ENCODE data around the gene TMED7. TPM values are rescaled to one million over a fixed set of nuclear protein-coding genes. Genes with fewer than 3 reads are reported as not detected.

The TMED7 gene
- total RNA-seq, 1 donor: 151 TPM

DNA sequence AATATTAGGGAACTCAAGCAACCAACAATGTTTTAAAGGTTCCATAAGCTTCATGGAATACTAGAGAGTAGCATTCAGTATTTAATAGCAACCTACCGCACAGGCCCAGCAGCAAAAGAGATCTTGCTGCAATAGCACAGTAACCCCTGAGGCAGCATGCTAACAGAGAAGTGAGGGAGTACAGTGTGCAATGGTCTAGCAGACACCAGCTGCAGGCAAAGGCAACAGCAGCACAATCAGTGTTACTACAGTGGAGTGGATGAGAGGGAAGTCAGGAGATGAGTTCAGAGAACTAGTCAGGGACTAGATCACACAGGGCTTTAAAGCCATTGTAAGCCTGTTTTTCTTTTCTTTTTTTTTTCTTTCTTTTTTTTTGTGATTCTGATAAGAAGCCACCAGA lies 26.3 kb downstream of the TMED7 start:
- no peak overlapping the region for H3K4me3 ChIP-seq (ENCODE audit: insufficient read depth, low read length)
- no peak for DNase-seq (ENCODE audit: insufficient read length, low spot score, missing footprints)
- no peak for TF ChIP-seq CTCF (IDR thresholded peaks at IDR 0.05; ENCODE audit: extremely low read depth, low read depth, low read length)
- peaks cover 22% of the 10 kb centered on the region for H4K20me1 ChIP-seq (ENCODE audit: insufficient read depth, low read length)
- peaks cover 52% of the 10 kb centered on the region for H3K4me1 ChIP-seq (ENCODE audit: insufficient read depth, low read length)
- peak overlapping the region; percentile 82 for H3K4me2 ChIP-seq (ENCODE audit: insufficient read depth, low read length)
- peaks cover 76% of the 10 kb centered on the region for H3K79me2 ChIP-seq (ENCODE audit: insufficient read depth, low read length)
- no peaks in the 10 kb centered on the region for H3K36me3 ChIP-seq (ENCODE audit: insufficient read depth, low read length)
- no peaks in the 10 kb centered on the region for H3K9me3 ChIP-seq (ENCODE audit: low read depth, low read length)
- no peaks in the 10 kb centered on the region for H3K27me3 ChIP-seq (ENCODE audit: insufficient read depth, low read length)
- H3K27ac ChIP-seq (ENCODE audit: low read depth, low read length): peak overlapping the region; percentile 12
- H2AFZ ChIP-seq (ENCODE audit: low read length): no peak overlapping the region

GRCh38 chr5:115594128-115595047 lies 31.4 kb downstream of the TMED7 start:
- Histone ChIP-seq H3K27ac (ENCODE audit: low read depth, low read length) (no peak overlapping the region), H3K4me2 (ENCODE audit: insufficient read depth, low read length) (peak overlapping the region; percentile 10), H4K20me1 (ENCODE audit: insufficient read depth, low read length) (peaks cover 15% of the 10 kb centered on the region), H3K79me2 (ENCODE audit: insufficient read depth, low read length) (peaks cover 94% of the 10 kb centered on the region), H3K4me3 (ENCODE audit: insufficient read depth, low read length) (no peak overlapping the region), H3K27me3 (ENCODE audit: insufficient read depth, low read length) (no peaks in the 10 kb centered on the region), H3K36me3 (ENCODE audit: insufficient read depth, low read length) (no peaks in the 10 kb centered on the region), H2AFZ (ENCODE audit: low read length) (no peak overlapping the region), H3K9me3 (ENCODE audit: low read depth, low read length) (no peaks in the 10 kb centered on the region), H3K4me1 (ENCODE audit: insufficient read depth, low read length) (peaks cover 30% of the 10 kb centered on the region)
- TF ChIP-seq CTCF (IDR thresholded peaks at IDR 0.05; ENCODE audit: extremely low read depth, low read depth, low read length): no peak
- DNase-seq (ENCODE audit: insufficient read length, low spot score, missing footprints): no peak

DNA sequence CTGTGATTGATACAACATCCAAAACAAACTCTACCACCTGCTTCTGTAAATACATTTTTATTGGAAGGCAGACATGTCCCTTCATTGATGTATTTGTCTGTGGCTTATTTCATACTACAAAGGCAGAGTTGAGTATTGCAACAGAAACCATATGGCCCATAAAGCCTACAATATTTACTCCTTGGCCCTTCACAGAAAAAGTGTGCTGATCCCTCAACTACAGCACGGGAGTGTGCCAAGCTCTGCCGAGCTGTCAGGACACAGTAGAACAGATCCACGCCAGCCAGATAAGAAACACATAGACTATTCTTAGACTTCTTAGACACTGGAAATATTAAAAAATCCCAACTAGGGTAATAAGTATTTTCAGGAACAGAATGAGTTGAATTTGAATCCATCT lies 36.8 kb downstream of the TMED7 start:
- H3K27me3 ChIP-seq (ENCODE audit: insufficient read depth, low read length): no peaks in the 10 kb centered on the region
- H4K20me1 ChIP-seq (ENCODE audit: insufficient read depth, low read length): peaks cover 11% of the 10 kb centered on the region
- no peaks in the 10 kb centered on the region for H3K36me3 ChIP-seq (ENCODE audit: insufficient read depth, low read length)
- no peak overlapping the region for H3K4me2 ChIP-seq (ENCODE audit: insufficient read depth, low read length)
- H3K4me1 ChIP-seq (ENCODE audit: insufficient read depth, low read length): peaks cover 9% of the 10 kb centered on the region
- H3K79me2 ChIP-seq (ENCODE audit: insufficient read depth, low read length): peaks cover 91% of the 10 kb centered on the region
- no peak overlapping the region for H2AFZ ChIP-seq (ENCODE audit: low read length)
- H3K4me3 ChIP-seq (ENCODE audit: insufficient read depth, low read length): no peak overlapping the region
- no peak for DNase-seq (ENCODE audit: insufficient read length, low spot score, missing footprints)
- no peak overlapping the region for H3K27ac ChIP-seq (ENCODE audit: low read depth, low read length)
- H3K9me3 ChIP-seq (ENCODE audit: low read depth, low read length): no peaks in the 10 kb centered on the region
- no peak for TF ChIP-seq CTCF (IDR thresholded peaks at IDR 0.05; ENCODE audit: extremely low read depth, low read depth, low read length)

DNA sequence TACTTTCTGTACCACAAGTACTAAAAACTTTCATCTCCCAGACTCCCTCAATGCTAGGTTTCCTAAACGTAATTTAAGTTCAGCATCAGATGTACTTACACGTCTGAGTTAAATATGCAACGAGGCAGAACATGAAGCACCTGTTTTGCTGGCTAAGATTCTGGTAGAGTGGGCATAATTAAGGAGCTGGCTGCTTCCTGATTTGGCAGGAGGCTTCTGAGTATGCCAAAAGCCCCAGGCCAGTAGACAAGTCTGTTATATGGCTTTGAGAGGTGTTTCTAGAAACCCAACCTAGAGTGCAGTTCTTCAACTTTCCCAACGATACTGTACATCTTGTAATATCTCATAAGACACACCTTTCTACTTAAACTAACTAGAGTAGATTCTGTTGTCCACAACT lies 37.2 kb downstream of the TMED7 start:
- Histone ChIP-seq H3K79me2 (ENCODE audit: insufficient read depth, low read length) (peaks cover 89% of the 10 kb centered on the region), H3K4me3 (ENCODE audit: insufficient read depth, low read length) (no peak overlapping the region), H3K4me1 (ENCODE audit: insufficient read depth, low read length) (peaks cover 10% of the 10 kb centered on the region), H3K27me3 (ENCODE audit: insufficient read depth, low read length) (no peaks in the 10 kb centered on the region), H2AFZ (ENCODE audit: low read length) (no peak overlapping the region), H3K36me3 (ENCODE audit: insufficient read depth, low read length) (no peaks in the 10 kb centered on the region), H3K9me3 (ENCODE audit: low read depth, low read length) (no peaks in the 10 kb centered on the region), H3K4me2 (ENCODE audit: insufficient read depth, low read length) (no peak overlapping the region), H3K27ac (ENCODE audit: low read depth, low read length) (no peak overlapping the region), H4K20me1 (ENCODE audit: insufficient read depth, low read length) (peaks cover 11% of the 10 kb centered on the region)
- no peak for TF ChIP-seq CTCF (IDR thresholded peaks at IDR 0.05; ENCODE audit: extremely low read depth, low read depth, low read length)
- DNase-seq (ENCODE audit: insufficient read length, low spot score, missing footprints): no peak

All from osteoblast (primary cell).